GM18508 (cell line): ENCODE data around the gene CTRB1.
"Not testable (repeated sequence)": the region's sequence is repeated elsewhere in the genome, so short reads cannot be mapped to it uniquely, and the experiment has no call there.

Experiments used
- ATAC-seq: cut with Tn5 transposase; IDR thresholded peaks from one replicate; pipeline ENCODE4 v1.9.1; 2021; ENCODE audit warnings: moderate number of reproducible peaks; ENCODE audit not compliant: insufficient read depth, unreplicated experiment

Gene CTRB1

GRCh38 chr16:75238132-75238852, 19.5 kb downstream of the CTRB1 start:
- ATAC-seq: no peak

GRCh38 chr16:75238853-75239541, 20.2 kb downstream of the CTRB1 start:
- no peak for ATAC-seq

GRCh38 chr16:75239542-75240122, 20.8 kb downstream of the CTRB1 start:
- no peak for ATAC-seq

- ATAC-seq: not testable (repeated sequence)
Measured at GRCh38 chr16:75240633-75241032, 21.8 kb downstream of the CTRB1 start.

GRCh38 chr16:75241412-75241811, 22.6 kb downstream of the CTRB1 start:
- ATAC-seq: no peak

GRCh38 chr16:75241955-75242354, 23.2 kb downstream of the CTRB1 start:
- ATAC-seq: no peak

GRCh38 chr16:75242436-75243078, 23.8 kb downstream of the CTRB1 start:
- not testable (repeated sequence) for ATAC-seq

GRCh38 chr16:75243667-75244224, 25.0 kb downstream of the CTRB1 start:
- ATAC-seq: no peak

- ATAC-seq: no peak
Measured at GRCh38 chr16:75244225-75244809, 25.5 kb downstream of the CTRB1 start.

- no peak for ATAC-seq
Measured at GRCh38 chr16:75244844-75245758, 26.3 kb downstream of the CTRB1 start.

- no peak for ATAC-seq
Measured at GRCh38 chr16:75246504-75247205, 27.9 kb downstream of the CTRB1 start.

GRCh38 chr16:75247249-75247648, 28.5 kb downstream of the CTRB1 start:
- ATAC-seq: no peak

GRCh38 chr16:75248142-75248535, 29.4 kb downstream of the CTRB1 start:
- no peak for ATAC-seq

GRCh38 chr16:75248536-75249380, 30.0 kb downstream of the CTRB1 start:
- ATAC-seq: no peak

GRCh38 chr16:75249441-75249840, 30.7 kb downstream of the CTRB1 start:
- no peak for ATAC-seq

GRCh38 chr16:75250089-75250808, 31.5 kb downstream of the CTRB1 start:
- ATAC-seq: no peak

GRCh38 chr16:75250809-75251279, 32.1 kb downstream of the CTRB1 start:
- no peak for ATAC-seq
